Measurements from ENCODE around the gene GPR33. TPM values are rescaled to one million over a fixed set of nuclear protein-coding genes. Genes with fewer than 3 reads are reported as not detected.

The GPR33 gene
- total and polyA plus RNA-seq, 10 of the 15 experiments (the other 5 are each of a cell fraction or from before 2014, with no cell fraction given): not detected

- TF ChIP-seq IRF4 (IDR thresholded peaks at IDR 0.05; ENCODE audit: low read depth, low read length) (no peak), ZNF622 (IDR thresholded peaks at IDR 0.05) (no peak), NFIC (IDR thresholded peaks at IDR 0.05; ENCODE audit: low read depth, low read length) (no peak), NR2F1 (conservative IDR thresholded peaks at IDR 0.05) (peak; percentile 47; the same call in 1 of the 2 replicates), HDGF (IDR thresholded peaks at IDR 0.05) (peak; percentile 86; the same call in 1 of the 2 replicates), EGR1 (IDR thresholded peaks at IDR 0.05; ENCODE audit: borderline replicate concordance in 1 of 2, low read depth in 2 of 2, low read length in 2 of 2) (no peak), BACH1 (IDR thresholded peaks at IDR 0.05; ENCODE audit: borderline replicate concordance) (no peak), TCF3 (IDR thresholded peaks at IDR 0.05; ENCODE audit: borderline replicate concordance, insufficient read depth, low read depth, low read length) (no peak), YBX1 (IDR thresholded peaks at IDR 0.05) (no peak), RFX5 (IDR thresholded peaks at IDR 0.05; ENCODE audit: low read depth, low read length) (peak; percentile 52; the same call in 1 of the 2 replicates), ATF7 (IDR thresholded peaks at IDR 0.05; ENCODE audit: low read depth) (peak; percentile 73; the same call in 1 of the 2 replicates), SIN3A (IDR thresholded peaks at IDR 0.05; ENCODE audit: low read depth, low read length) (peak; percentile 85), RBBP5 (conservative IDR thresholded peaks at IDR 0.05) (no peak), PAX8 (IDR thresholded peaks at IDR 0.05) (no peak), ZBTB33 (IDR thresholded peaks at IDR 0.05) (no peak), NR2C1 (IDR thresholded peaks at IDR 0.05) (0 out of 2 replicates have a peak, but pooled peaks have one; percentile 9), MYC (IDR thresholded peaks at IDR 0.05; ENCODE audit: insufficient read depth, insufficient read length, insufficient replicate concordance, low read length, severe bottlenecking) (peak; percentile 51), POU2F2 (IDR thresholded peaks at IDR 0.05; ENCODE audit: borderline replicate concordance, low read depth, low read length) (peak; percentile 68; the same call in 1 of the 3 replicates), NKRF (conservative IDR thresholded peaks at IDR 0.05) (peak; percentile 53; the same call in 1 of the 2 replicates), EED (IDR thresholded peaks at IDR 0.05; ENCODE audit: low read depth) (no peak), SMC3 (IDR thresholded peaks at IDR 0.05; ENCODE audit: borderline replicate concordance, low read length) (no peak), ASH2L (IDR thresholded peaks at IDR 0.05; ENCODE audit: borderline replicate concordance, low read depth) (peak; percentile 82; the same call in 1 of the 2 replicates), NFXL1 (IDR thresholded peaks at IDR 0.05; ENCODE audit: borderline replicate concordance) (no peak), SKIL (IDR thresholded peaks at IDR 0.05; ENCODE audit: low read depth, poor library complexity, severe bottlenecking) (no peak), ZZZ3 (IDR thresholded peaks at IDR 0.05; ENCODE audit: control insufficient read depth, insufficient read length, low read depth) (no peak), SP1 (IDR thresholded peaks at IDR 0.05; ENCODE audit: low read depth, low read length) (peak; percentile 45)
These were observed 30.8 kb downstream of the GPR33 start, which contains the start of gene DTD2 (continued) for GRCh38 chr14:31456841-31457664.

All from GM12878 (cell line).